HK-2 (cell line): ENCODE data around the gene AUP1.
"Not testable (repeated sequence)": the region's sequence is repeated elsewhere in the genome, so short reads cannot be mapped to it uniquely, and the experiment has no call there.

ENCODE experiments used
- DNase-seq: peaks from one replicate; pipeline ENCODE4 v3.0.0-alpha.2; 2018; ENCODE audit not compliant: unreplicated experiment

The AUP1 gene, protein sequence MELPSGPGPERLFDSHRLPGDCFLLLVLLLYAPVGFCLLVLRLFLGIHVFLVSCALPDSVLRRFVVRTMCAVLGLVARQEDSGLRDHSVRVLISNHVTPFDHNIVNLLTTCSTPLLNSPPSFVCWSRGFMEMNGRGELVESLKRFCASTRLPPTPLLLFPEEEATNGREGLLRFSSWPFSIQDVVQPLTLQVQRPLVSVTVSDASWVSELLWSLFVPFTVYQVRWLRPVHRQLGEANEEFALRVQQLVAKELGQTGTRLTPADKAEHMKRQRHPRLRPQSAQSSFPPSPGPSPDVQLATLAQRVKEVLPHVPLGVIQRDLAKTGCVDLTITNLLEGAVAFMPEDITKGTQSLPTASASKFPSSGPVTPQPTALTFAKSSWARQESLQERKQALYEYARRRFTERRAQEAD

DNA sequence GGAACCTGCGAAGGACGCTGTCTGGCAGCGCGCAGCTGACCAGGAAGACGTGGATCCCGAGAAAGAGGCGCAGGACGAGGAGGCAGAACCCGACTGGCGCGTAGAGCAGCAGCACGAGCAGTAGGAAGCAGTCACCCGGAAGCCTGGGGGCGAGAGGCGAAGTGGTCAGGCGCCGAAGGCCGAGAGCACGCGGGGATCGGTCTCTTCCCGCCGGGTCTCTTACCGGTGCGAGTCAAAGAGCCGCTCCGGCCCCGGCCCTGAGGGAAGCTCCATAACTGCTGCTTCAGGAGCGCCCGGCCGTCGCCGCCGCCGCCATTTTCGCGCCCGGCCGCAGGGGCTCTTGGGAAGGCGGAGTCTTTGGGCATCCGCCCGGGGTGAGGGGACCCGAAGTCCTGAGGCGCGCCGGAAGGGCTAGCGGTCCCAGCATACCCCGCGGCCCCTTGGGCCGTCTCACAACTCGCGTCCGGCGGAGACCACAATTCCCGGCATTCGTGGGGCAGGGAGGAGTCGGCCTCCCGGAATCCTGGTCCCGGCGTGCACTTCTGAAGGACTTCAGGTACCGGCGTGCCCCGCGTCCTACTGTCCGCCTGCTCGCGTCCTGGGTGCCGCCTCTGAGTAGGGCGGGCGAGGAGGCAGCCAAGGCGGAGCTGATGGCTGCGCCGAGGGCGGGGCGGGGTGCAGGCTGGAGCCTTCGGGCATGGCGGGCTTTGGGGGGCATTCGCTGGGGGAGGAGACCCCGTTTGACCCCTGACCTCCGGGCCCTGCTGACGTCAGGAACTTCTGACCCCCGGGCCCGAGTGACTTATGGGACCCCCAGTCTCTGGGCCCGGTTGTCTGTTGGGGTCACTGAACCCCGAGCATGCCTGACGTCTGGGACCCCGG is at the start of gene AUP1, which contains the start of gene HTRA2:
Gene AUP1, minus strand, starts transcription at position 350 of the 882 bp plus-strand sequence. Its CDS starts 77 bp downstream, at position 273.
Gene HTRA2, plus strand, starts transcription at position 577 of the 882 bp plus-strand sequence. Its CDS starts 74 bp downstream, at position 651.
- DNase-seq = peak; percentile 99

DNA sequence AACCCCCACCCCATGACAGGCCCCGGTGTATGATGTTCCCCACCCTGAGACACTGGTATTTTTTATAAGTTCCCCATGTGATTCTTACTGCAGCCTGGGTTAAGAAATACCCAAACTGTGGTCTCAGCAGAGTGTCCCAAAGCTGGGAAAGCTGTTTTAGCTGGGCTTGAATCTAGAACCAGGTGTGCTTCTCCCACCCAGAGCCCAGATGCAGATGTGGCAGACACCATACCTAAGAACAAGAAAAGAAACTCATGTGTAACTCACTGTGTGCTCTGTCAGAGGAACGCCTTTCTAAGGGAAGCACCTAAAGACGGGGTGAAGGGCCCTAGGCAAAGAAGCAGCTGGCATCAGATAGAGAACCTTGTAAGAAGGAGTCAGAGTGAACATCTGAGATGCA is 48.9 kb upstream of the AUP1 start:
- DNase-seq = no peak

DNA sequence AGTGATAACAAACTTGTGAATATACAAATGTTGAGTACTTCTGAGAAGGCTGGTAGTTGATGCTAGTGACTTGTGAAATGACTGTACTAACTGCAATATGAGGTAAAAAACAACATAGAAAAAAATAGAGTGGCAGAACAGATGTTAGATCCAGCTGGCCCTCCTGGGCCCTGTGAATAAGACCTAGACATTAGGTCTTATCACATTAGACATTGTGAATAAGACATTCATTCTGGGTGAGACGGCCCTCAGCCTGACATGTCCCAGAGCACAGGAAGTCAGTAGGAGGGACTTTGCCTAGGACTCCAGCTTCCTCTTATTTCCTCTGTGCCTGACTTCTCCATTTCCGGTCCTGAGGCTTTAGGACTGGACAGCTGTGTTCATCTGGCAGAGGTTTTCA is 47.9 kb upstream of the AUP1 start:
- no peak for DNase-seq

DNA sequence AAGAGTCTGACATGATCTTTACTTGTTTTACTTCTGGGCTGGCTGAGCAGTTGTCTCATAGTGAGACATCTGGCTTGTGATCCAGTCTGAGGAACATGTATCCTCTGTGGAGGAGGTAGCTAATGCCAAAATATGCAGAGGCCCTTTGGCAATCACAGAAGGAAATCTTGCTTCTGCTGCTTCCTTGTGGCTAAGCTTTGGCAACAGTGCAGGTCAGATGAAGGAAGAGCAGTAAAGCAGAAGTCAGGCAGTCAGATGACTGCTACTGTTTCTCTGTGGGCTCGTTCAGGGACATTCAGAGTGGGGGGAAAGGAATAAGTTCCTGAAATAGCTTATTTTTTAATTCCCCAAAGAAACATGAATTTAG is 47.3 kb upstream of the AUP1 start:
- DNase-seq = no peak

DNA sequence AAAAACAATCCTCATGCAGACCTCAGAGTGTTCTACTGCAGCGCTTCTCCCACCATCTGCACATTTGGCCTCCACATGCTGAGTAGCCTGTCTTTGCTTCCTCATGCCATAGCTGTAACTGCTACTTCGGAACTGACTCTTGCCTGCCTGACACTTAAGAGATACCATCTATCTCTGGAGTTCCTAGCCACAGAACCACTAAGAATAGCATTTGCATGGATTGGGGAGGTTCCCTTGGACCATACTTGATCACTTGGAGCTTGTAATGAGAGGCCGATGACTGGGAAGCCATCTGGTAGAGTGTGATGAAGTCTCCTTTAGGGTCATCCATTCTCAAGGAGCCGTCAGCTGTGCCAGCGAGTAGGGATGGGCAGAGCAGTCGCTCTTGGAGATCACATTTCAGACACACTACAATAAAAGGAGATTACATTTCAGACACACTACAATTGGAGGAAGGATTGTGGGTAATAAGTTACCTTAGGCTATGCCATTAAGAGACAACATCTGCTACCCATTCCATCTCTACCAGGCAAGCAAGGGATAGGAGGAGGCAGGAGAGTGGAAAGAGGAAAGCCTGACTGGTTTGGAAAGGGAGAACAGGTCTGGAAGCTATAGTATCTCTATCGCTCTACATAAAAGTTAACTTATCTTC is 46.8 kb upstream of the AUP1 start:
- DNase-seq = no peak

DNA sequence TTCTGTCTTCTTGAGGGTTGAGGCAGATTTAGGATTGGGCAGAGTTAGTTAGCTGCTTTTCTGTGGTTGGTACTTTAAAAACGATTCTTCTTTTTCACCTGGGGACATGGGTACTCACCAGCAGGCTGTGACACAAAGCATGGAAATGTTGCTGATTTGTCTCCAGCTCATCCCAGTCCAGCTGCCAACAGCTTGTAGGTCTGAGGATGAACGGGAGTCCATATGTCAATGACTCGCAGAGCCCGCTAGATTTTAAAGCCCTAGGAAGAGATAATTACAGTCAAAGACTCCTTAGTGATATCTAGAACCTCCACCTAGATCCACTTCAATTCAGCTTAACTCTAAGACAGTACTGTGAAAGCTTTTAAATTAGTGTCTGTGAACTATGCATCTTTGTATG is 45.8 kb upstream of the AUP1 start:
- DNase-seq = no peak

DNA sequence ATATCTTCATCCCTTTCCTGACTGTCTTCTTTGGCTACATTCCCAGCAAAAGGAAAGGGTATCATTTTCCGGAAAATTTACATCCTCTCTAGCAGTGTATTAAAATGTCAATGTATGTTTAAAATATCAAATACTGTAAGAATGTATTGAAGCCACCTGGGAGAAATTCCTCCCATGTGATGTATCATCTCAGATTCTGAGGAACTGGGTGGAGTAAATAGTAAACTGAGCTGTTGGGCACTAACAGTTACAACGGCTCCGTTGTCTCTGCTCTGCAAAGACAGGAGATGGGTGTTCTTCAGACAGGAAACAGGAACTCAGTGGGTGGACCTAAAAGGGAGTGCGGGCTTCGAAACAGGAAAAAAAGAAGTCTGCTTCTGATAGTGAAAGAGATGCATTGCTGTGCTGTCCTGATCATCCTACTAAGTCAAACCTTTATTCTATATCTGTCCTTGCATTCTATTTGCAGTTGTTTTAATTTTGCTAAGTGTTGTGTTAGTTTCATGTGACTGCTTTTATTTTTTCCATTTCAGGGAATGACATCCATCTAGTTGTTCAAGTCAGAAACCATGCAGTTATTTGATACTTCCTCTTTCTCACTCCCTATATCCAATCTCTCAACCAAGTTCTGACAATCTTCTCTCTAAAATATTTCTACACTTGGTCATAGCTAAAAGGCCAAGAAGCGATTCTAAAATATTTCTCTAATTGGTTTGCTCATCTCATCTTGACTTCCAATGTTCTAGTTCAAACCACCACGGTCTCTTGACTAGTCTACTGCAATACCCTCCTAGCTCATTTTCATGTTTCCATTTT is 44.4 kb upstream of the AUP1 start:
- DNase-seq = no peak

DNA sequence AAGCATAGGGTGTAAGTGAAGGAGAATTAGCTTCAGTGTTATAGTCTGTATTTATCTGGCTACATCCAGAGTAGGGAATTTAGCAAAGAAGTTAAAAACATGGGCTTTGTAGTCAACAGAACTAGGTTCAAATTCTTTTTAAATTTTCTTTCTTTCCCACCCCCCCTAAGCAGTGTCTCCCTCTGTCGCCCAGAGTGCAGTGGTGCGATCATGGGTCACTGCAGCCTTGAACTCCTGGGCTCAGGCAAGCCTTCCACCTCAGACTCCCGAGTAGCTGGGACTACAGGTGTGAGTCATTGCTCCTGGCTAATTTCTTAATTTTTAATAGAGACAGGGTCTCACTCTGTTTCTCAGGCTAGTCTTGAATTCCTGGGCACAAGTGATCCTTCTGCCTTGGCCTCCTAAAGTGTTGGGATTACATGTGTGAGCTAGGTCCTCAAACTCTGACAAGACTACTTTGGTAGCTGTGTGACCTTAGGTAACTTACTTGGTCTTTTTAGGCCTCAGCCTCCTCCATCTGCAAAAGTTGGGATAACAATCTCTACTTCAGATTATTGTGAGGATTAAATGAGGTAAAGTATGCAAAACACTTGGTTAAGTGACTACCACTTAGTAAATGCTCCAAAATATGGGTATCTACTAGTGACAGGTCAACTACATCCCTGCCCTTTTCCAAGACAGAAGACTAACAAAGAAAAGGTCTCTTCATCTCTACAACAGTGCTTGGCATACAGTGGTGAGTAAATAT is 42.8 kb upstream of the AUP1 start:
- DNase-seq = no peak

DNA sequence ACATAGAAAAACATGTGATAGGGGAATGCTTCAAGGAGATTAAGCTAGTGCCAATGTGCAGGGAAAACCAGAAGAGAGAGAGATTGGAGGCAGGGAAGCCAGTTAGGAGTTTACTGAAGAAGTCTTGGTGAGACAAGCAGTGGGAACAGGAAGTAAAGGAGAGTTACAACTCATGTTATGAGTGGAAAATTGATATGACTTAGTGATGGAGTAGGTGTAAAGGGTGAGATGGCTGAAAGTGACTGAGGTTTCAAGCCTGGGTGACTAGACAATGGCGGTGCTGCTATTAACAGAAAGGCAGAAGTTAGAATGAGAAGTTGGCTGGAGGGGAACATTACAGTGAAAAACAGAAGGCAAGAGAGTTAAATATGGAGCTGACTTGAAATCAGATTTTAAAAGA is 41.6 kb upstream of the AUP1 start:
- DNase-seq = no peak

DNA sequence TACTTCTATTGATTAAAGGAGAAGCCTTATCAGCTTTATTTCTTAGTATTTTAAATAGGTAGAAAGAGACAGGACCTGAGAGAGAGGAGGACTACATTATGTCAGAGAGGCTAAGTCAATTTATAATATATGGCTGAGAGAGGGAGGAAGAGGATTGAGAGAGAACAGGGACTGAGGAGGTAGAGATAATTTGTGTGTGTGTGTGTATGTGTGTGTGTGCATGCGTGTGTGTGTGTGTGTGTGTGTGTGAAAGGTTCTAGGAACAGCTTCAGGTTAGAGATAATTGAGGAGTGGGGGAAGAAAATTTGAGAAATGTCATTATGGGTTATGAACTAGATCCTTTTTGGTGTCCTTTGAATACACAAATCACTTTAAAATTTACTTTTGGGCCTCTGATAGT is 40.2 kb upstream of the AUP1 start:
- DNase-seq = no peak

DNA sequence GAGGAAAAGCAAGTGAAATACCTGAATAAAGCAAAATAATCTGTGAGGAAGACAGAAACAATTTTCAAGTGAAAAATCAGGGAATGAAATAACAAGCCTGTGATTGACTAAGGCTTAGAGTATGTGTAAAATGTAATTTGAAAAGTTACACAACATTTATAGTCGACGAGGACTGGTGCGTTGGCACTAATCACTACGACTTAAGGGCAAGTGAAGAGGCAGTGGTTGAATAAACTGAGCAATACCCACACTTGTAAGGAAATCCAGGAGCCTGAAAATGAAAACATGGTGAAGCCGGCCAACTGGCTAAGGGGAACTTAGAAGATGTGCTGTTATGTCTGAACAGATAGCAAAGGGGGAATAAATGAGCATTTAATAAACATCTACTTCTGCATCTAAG is 38.4 kb upstream of the AUP1 start:
- no peak for DNase-seq

DNA sequence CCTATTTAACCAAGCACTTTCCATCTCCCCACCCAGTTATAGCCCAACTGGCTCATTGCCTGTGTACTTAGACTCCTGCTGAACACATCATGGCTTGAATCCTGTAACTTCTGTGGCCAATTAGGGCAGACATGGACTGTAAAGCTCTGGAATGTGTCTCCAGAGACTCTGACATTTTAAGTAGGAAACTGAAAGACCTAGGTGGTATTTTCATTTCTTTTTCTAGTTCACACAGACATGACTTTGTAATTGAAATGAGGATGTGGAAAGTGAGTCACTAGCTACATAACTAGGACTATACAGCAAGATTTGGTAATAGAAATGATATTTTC is 37.2 kb upstream of the AUP1 start:
- no peak for DNase-seq

DNA sequence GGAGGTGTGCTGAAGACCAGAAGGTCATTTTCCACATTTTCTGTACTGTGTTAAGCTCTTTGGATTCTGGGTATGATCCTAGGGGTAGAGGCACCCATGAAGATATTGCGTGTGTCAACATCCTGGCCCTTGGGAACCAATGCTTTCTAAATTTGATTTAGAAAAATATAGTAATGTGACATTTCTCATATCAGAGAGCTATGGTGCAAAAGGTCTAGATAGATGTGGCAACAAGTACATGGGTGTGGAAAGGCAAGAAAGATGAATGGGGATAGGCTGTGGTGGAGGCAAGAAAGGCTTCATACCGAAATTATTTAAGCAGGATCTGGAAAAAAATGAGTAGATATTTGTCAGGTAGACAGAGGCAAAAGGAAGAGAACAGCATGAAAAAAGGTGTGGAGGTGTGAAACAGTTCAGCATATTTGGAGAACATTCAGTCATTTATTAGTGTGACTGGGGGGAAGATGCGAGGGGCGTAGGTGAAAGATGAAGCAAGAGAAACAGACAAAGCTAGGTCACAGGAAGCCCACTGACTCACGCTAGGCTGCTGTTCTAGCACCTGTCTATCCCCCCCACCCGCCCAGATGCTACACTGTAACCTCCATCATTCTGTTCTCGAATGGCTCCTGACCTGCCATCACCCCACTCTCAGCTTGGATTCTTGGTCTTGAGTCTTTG is 36.7 kb upstream of the AUP1 start:
- no peak for DNase-seq

DNA sequence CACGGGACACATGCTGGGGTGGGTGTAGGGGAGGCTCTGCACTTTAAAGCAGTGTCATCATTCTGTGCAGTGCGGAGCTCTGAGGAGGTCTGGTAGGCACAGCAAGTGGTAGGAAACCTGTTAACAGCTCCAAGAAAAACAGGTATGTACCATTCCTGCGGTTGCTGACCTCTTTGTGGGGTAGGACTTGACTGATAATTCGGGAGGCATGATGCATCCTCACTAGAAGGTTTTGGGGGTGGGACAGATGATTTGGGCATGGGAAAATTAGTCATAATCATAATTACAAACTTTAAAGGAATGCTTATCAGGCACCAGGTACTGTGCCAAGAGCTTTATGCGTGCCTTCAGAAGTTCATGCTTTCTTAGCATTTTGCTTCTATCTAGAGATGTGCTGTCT is 34.7 kb upstream of the AUP1 start:
- DNase-seq = no peak

DNA sequence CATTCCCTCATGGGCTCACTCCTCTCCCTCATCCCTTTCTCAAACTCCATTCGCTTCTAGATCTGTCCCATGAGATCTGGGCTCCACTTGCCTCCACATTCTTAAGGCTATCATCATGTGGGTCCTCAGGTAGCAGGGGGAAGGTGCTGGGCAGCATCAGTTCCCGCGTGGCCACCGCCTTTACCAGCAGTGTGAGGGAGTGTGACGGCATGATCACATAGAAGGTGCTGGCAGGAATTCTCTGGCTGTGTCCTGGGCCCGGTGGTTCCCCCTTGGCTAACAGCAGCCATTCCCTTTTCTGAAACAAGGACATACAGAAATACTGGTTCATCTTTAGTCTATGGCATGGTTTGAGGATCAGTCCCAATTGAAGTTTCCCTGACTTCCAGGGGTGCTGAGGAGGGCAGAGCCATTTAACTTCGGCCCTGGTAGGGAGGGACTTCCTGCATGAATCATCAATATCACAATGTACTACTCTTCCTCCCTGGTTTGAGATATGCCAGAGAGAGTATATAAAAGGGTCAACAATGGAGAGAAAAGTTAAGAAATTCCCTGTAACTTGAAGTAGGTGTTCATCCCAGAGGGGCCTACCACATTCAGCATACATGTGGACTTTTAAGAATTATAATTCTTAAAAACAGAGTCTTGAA is 32.7 kb upstream of the AUP1 start:
- DNase-seq = no peak

DNA sequence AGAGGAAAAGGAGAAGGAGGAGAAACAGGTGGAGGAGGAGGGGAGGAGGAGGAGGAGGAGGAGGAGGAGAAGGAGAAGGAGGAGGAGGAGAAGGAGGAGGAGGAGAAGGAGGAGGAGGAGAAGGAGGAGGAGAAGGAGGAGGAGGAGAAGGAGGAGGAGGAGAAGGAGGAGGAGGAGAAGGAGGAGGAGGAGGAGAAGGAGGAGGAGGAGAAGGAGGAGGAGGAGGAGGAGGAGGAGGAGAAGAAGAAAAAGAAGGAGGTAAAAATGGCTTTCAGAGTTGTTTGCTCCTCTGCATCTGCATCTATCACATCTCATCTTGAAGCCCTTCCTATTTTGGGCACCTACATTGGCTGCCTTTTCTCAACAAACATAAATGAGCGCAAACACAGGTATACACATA is 31.5 kb upstream of the AUP1 start:
- DNase-seq = not testable (repeated sequence)

DNA sequence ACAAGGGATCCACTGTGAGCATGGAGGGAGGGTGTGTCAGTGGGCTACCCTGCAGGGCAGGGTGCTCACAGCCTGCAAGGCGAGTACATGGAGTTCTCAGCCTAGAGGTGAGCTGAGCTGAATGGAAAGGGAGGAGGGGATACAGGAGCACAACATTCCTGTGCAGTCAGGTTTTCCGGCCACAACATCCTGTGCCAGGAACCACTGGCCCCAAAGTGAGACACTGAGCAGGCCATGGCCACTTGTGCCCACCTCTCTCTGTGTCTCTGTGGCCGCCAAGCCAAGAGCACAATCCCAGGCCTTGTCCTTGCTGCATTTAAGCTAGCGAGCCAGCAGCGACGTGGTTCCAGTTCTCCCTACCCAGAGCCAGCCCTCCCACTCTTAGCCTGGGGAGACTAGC is 31.1 kb upstream of the AUP1 start:
- DNase-seq = peak; percentile 61

DNA sequence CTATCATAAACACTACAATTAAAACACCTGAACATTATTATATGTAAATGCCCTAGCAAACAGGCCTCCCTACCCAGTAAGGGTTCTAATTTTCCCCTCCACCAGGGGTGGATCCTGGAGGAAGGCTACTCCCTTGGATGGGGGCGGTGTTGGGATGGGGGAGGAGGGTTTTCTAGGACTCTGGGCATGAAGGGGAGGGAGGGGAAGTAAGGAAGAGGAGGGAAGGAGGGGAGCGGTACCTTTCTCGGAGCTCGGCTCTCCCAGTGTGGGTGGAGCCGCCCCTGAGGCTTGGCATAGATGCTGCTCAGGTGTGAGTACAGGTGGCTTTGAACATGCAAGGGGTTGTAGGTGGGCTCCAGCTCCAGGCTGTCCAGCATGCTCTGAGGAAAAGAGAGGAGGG is 30.4 kb upstream of the AUP1 start:
- no peak for DNase-seq

DNA sequence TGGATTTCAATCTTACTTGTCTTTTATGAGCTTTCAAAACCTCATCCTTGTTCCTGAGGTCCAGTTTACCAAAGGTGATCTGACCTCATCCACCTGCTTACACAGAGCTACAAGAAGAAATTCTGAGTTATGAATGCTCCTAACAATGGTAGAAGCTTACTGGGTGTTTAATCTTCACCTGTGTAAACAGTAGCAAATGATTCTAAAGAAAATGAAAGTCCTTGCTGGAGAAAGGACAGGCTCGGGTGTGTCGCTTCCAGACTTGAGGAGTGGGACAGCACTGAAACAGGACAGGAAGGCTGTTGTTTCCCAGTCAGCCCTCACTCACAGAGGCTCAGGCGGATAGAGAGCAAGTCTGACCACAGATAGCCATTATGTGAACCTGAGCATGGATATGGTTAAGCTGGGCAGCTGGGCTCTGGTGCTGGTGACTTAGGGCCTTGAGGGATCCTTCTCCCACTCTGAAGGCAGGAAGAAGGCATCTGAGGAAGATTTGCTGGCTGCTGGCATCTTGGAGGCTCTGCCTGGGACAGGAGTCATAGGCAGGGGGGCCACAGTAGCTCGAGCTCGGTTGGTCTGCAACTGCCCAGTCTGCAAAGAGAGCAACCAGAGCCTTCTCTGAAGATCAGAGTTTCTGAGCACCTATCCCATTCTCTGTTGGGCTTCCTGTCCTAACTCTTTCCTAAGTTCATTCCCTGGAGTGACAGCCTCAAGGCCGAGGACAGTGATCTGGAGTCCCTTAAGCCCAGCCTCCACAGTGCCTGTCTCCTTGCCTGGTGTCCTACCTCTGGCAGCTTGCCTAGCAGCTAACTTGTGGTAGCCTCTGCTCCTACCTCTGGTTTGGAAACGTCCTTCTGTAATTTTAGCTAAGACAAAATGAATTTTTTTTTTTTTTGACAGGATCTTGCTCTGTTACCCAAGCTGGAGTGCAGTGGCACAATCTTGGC is 29.1 kb upstream of the AUP1 start:
- DNase-seq = no peak
